ENCODE results near the gene ZNRF3.
A peak's percentile ranks its signal among the peaks of the same experiment; 100 is the strongest.
"Not testable (repeated sequence)": the region's sequence is repeated elsewhere in the genome, so short reads cannot be mapped to it uniquely, and the experiment has no call there.

ZNRF3 gene

GRCh38 chr22:28883917-28884746 lies 760 bp downstream of the ZNRF3 start:
- peak overlapping the region; percentile 58 for H3K4me3 ChIP-seq (ENCODE audit: low read length)
- TF ChIP-seq, protein P1, sequence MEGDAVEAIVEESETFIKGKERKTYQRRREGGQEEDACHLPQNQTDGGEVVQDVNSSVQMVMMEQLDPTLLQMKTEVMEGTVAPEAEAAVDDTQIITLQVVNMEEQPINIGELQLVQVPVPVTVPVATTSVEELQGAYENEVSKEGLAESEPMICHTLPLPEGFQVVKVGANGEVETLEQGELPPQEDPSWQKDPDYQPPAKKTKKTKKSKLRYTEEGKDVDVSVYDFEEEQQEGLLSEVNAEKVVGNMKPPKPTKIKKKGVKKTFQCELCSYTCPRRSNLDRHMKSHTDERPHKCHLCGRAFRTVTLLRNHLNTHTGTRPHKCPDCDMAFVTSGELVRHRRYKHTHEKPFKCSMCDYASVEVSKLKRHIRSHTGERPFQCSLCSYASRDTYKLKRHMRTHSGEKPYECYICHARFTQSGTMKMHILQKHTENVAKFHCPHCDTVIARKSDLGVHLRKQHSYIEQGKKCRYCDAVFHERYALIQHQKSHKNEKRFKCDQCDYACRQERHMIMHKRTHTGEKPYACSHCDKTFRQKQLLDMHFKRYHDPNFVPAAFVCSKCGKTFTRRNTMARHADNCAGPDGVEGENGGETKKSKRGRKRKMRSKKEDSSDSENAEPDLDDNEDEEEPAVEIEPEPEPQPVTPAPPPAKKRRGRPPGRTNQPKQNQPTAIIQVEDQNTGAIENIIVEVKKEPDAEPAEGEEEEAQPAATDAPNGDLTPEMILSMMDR (conservative IDR thresholded peaks at IDR 0.05; ENCODE audit: low read depth, low read length): no peak
- DNase-seq (ENCODE audit: low read depth): no peak

DNA sequence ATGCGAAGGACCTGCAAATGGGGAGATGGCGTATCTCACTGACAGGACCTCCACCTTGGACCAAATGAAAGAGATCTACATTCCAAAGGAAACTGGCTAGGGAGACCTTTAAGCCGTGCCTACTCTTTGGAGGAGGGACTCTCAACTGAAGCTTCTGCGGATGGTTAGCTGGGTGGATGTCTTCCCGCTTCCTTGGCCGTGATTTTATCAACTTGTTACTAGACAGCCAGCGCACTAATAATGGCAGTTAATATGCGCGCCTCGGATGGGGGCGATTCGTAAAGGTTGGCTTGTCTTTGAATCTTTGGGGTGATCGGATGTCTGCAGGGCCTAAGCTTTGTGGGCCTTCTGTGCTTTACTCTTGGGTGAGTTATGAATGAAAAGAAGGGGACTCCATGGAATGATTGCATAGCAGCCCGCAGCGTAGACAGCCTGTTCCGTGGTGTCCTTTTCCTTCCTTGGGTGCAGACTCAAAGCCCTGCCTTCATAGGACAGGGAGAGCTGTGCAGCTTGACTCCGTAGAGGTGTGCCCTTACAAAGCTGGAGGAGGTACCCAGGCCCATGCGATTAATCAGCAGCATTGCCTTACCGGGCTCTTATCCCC lies 1.5 kb downstream of the ZNRF3 start:
- TF ChIP-seq, protein P1 (conservative IDR thresholded peaks at IDR 0.05; ENCODE audit: low read depth, low read length): no peak
- DNase-seq (ENCODE audit: low read depth): no peak
- peak overlapping the region; percentile 58 for H3K4me3 ChIP-seq (ENCODE audit: low read length)

- no peak overlapping the region for H3K4me3 ChIP-seq (ENCODE audit: low read length)
- TF ChIP-seq, protein P1 (conservative IDR thresholded peaks at IDR 0.05; ENCODE audit: low read depth, low read length): no peak
- DNase-seq (ENCODE audit: low read depth): no peak
Observed at GRCh38 chr22:28885939-28886338, 2.6 kb downstream of the ZNRF3 start.

DNA sequence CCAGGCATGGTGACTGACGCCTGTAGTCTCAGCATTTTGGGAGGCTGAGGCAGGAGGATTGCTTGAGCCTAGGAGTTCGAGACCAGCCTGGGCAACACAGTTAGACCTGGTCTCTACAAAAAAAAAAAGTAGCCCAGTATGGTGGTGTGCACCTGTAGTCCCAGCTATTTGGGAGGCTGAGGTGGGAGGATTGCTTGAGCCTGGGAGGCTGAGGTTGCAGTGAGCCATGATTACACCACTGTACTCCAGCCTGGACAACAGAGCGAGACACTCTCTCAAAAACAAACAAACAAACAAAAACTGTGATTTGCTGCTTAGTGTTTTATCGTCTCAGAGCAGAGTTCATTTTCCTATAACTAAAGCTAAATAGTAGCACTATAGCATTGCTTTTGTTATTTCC lies 3.3 kb downstream of the ZNRF3 start:
- H3K4me3 ChIP-seq (ENCODE audit: low read length); DNase-seq (ENCODE audit: low read depth): not testable (repeated sequence)

- DNase-seq (ENCODE audit: low read depth): no peak
- TF ChIP-seq, protein P1 (conservative IDR thresholded peaks at IDR 0.05; ENCODE audit: low read depth, low read length): no peak
- H3K4me3 ChIP-seq (ENCODE audit: low read length): no peak overlapping the region
Observed at GRCh38 chr22:28887725-28888459, 4.5 kb downstream of the ZNRF3 start.

DNA sequence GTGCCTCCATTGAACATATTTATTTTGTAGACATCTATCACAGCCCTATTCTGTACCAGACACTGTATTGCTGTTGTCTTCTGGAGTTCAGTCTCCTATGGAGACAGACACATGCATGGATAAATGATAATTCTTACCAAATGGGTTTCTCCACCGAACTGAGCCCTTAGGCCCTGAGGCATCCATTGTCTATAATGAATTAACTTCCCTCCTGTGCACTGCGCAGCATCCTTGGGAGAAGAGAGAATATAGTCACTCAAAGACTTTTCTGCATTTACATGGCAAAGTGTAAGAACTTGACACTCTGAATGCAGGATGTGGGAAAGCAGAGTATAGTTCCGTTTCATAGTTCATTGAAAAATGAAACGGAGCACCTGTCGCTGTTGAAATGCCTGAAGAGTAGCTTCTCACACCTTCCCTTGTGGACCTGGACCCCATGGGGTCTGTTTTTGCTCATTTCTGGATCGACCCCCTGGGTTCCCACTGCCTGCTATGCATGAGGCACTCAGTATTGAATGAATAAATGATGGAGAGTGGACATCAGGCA lies 6.2 kb downstream of the ZNRF3 start:
- TF ChIP-seq, protein P1 (conservative IDR thresholded peaks at IDR 0.05; ENCODE audit: low read depth, low read length): no peak
- H3K4me3 ChIP-seq (ENCODE audit: low read length): no peak overlapping the region
- DNase-seq (ENCODE audit: low read depth): no peak

DNA sequence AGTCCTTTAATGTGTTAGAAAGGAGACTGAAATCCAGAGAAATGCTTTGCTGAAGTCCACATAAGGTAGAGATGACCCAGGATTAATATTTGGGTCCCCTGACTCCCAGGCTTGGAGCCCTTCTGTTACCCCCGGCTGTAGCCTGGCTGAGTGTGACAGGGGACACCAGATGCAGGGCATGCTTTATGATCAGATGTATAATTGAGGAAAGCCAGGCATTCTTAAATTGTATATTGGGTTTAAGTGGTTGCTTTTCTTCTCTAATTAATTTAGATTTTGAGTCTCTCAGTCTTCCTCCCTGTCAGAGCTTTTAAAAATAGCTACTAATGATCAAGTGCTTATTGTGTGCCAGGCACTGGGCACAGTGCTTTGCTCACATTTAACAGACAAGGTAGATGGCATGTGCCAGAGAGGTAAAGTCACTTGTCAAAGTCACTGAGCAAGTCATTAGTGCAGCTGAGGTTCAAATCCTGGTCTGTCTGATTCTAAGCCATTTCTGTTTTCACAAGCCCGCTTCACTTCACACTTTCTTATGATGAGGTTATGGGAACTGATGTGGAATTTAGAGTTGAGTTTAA lies 7.9 kb downstream of the ZNRF3 start:
- no peak for DNase-seq (ENCODE audit: low read depth)
- TF ChIP-seq, protein P1 (conservative IDR thresholded peaks at IDR 0.05; ENCODE audit: low read depth, low read length): no peak
- H3K4me3 ChIP-seq (ENCODE audit: low read length): no peak overlapping the region

Measured in retinal pigment epithelial cell (primary cell).